Activated CD4-positive, CD25-positive, alpha-beta regulatory T cell treated with anti-CD3 and anti-CD28 coated beads, Interleukin-2, amount 50 U/mL, for 24 hours (primary cell): ENCODE results near the gene LTBP1.
"Not testable (repeated sequence)": the region's sequence is repeated elsewhere in the genome, so short reads cannot be mapped to it uniquely, and the experiment has no call there.

Experiments used
- ATAC-seq, 2 donors: fragments of 150-1000 bp; cut with Tn5 transposase; one replicate each; pipeline ENCODE4 v1.10.0; 2021; ENCODE audit warnings: mild to moderate bottlenecking in 1 of 2, moderate library complexity in 1 of 2

Gene LTBP1

GRCh38 chr2:33441235-33441810, 494.6 kb downstream of the LTBP1 start:
- no peak for ATAC-seq

- not testable (repeated sequence) for ATAC-seq
Measured at GRCh38 chr2:33442052-33442451, 495.3 kb downstream of the LTBP1 start.

GRCh38 chr2:33442528-33443079, 495.9 kb downstream of the LTBP1 start:
- ATAC-seq, result no peak

- ATAC-seq, result no peak
Measured at GRCh38 chr2:33443274-33443829, 496.6 kb downstream of the LTBP1 start.

GRCh38 chr2:33444967-33445366, 498.2 kb downstream of the LTBP1 start:
- no peak for ATAC-seq

- ATAC-seq, result no peak
Measured at GRCh38 chr2:33448220-33448899, 501.6 kb downstream of the LTBP1 start.
